GM18498 (cell line): Measurements from ENCODE around the gene RBFOX2.
"Not testable (repeated sequence)": the region's sequence is repeated elsewhere in the genome, so short reads cannot be mapped to it uniquely, and the experiment has no call there.

ENCODE experiments used
- ATAC-seq: cut with Tn5 transposase; IDR thresholded peaks from one replicate; pipeline ENCODE4 v1.9.1; 2021; ENCODE audit warnings: mild to moderate bottlenecking, moderate library complexity; ENCODE audit not compliant: unreplicated experiment

Gene RBFOX2

DNA sequence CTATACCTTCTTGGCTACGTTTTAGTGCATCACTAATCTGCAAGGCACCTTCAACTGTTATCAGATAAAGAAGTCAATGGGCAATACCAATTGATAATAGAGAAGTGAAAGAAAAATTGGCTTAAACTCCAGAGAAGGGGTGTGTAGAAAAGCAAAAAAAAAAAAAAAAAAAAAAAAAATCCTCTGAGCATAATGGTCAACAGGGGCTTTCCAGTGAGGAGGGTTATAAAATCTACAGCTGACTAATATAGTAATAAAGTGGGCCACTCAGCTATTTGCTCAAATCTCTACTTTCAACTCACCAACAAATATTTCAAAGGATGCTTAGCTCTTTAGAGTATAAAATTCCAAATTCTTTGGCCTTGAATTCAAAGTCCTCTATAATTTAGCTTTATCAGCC is 233.1 kb downstream of the RBFOX2 start:
- no peak for ATAC-seq

DNA sequence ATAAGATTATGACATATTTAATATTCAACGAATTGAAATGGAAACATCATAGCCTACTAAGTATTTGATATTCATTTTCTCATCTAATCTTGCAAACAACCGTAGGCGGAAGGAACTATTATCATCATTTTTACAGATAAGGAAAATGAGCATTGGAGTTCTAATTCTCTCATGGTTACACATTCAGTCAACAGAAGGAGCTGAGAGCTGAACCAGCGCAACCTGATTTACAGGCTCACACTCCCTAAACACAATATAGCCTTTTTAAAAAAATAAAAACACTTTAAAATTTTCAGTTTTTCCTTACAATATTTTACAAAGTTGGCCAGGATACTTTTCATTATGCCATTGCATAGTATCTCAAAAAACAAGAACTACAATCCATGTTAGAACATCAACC is 236.1 kb downstream of the RBFOX2 start:
- no peak for ATAC-seq

DNA sequence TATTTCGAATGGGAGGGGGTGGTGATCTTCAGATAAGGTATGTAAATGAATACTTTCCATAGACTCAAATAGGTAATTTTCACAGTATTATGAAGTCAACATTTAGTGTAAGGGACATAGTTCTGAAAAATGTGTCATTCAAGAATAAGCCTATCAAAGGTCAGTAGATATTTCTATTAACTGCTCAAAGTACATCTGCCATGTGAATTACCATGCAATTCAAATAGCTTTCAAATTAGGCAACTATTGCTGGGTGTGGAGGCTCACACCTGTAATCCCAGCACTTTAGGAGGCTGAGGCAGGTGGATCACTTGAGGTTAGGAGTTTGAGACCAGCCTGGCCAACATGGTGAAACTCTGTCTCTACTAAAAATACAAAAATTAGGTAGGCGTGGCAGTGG is 236.8 kb downstream of the RBFOX2 start:
- not testable (repeated sequence) for ATAC-seq

DNA sequence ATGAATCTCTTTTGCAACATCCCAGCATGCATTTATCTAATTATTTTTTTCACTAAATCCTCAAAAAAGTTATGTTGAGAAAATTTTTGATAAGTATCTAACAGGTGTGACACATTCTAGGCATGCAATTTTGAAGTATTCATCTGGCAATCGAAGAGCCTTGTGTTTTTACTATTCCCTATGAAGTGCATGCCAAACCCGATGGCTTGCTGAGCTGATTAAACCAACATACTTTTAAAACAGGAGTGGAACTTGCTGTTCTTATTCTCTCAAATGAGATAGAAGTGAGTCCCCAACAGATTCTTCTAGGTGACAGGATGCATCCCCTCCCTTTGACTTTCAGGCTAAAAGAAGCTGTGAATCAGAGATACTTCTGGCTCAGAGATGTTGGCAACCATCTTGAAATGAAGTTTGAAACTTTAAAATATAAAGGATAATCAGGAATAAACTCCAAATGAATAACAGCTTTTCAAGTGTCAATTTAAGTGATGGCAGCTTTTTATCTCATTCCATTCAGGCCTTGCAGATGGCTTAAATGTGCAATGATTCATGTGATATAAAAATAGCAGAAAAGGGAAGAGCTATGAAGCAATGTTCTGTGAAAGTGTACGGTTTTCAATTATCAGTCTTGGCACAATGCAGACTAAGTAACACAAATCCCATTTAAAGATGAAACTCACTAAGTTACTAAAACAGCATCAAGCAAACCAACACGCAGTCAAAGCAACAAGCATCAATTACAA is 243.3 kb downstream of the RBFOX2 start:
- no peak for ATAC-seq

DNA sequence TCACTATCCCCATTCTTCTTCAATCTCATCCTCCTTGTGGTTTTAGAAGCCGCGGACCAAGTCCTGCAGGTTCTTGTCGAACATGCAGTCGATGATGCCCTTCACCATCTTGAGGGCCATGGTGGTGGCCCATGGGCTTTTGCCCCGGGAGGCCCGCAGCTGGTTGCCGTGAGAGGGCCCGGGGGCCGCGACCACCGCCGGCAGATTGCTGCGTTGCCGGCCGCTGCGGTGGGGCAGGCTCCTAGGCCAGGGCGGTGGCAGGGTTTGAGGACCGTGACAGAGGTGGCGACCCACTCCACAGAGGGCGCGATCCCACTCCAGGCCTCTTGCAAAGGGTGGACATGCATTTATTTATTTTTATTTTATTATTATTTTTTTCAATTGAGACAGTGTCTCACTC is 244.0 kb downstream of the RBFOX2 start:
- ATAC-seq: no peak

DNA sequence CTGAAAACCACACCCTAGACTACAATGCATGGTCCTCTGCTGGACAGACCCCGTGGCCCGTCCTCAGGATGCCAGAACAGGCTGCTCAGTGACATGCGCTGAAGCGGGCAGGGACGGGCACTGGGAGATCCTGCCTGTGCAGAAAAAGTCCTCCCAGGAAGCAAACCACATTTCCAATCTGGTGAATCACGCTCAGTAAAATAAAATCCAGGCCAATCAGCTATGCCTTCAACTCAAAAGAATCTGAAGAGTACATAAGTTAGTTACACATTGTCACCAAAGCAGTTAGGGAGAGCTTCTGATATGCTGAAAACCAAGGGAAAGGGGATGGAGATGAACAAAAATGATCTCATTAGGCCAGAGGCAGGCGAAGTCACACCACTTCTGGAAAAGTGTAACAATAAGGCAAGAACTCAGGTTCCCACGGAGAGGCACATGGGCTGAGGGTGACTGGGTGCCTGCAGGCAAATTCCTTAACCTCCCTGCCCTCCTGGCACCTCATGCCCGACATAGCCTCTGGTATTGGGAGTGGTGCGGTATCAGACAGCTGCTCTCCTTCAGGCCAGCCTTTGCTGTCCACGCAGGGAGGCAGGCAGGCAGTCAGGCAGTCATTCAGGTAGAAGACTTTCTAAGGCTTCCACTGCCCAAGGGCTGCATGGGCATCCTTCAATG is 244.5 kb downstream of the RBFOX2 start:
- no peak for ATAC-seq

DNA sequence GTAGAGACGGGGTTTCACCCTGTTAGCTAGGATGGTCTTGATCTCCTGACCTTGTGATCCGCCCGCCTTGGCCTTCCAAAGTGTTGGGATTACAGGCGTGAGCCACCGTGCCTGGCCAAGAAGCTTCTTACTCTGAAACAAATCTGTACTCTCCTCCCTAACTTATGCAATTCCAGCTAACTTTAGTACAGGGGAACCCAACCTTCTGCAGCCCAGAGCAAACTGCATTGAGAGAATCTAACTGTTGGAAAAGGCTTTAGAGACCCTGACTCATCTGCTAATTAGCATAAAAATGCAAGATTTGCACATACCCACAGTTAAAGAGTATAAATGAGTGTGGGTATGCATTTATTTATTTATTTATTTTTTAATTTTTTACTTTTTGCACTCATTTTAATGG is 246.1 kb downstream of the RBFOX2 start:
- ATAC-seq: no peak

DNA sequence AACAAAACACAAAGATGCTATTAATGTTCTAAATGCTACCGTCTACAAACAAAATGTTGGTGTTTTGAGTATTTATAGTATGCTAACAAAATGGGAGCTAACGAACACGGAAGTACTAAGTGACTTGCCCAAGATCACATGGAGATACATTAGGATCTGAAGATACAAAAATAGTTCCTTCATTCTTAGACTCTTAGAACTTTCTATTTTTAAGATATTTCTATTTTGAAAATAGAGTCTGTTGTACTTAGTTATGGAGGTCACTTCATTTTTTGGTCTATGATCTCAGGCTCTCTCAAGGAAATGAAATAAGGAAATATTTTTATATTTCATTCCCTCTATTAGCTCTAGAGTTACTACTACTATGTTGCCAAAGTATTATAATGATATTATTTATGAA is 246.7 kb downstream of the RBFOX2 start:
- no peak for ATAC-seq

DNA sequence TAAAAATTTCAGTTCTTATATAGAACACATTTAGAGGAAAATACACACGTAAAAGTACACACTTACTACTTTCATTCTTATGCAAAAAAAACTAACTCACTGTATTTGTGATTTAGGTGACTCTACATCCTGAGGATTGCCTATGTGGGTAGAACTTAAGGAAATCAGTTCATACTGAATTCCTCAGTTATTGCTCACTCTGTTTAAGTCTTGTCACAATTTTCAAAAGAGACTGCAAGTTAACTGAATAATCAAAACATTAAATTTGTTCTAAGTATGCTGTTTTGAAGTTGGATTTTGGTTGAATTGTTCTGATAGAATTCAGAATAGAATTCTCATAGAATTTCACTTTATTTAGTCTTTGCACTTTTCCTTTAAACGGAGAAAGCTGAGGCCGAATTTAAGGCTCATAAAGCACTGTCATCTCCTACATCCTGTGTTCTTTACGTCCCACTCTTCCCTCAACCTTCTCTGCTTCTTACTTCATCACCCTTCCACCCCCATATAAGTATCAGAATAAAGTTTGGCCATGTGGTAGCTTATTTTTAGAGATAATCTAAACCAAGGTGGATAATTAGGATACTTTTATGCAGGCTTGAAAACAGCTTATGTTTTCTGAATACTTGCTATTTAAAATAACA is 251.2 kb downstream of the RBFOX2 start:
- no peak for ATAC-seq

DNA sequence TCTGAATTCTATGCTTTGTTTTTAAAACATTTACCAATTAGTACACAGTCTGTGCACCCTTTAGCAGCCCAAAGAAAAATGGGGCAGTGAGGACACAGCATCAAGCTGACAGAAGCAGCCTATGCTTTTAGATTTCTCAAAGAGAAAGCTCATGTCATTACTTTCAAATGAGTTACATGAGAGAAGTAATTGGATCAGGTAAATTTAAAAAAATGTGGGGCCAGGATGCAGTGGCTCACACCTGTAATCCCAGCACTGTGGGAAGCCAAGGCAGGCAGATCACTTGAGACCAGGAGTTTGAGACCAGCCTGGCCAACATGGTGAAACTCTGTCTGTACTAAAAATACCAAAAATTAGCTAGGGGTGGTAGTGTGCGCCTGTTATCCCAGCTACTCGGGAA is 253.3 kb downstream of the RBFOX2 start:
- no peak for ATAC-seq

DNA sequence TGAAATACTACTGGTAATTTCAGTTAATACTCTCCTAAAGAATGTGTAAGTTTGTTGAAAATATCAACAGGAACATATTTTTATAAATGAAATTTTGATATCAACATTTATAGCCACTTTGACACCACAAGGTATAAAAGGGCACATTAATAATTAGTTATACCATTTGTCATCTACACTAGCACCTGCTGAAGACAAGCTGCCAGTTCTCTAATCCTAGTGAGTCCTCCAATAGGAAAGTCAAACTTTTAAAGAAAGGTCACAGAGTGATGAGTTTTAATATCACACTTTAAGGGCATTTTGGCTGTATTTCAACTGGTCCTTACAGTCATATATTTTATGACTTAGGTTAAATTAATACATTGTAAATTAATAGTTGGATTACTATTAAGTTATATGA is 258.6 kb downstream of the RBFOX2 start:
- no peak for ATAC-seq

DNA sequence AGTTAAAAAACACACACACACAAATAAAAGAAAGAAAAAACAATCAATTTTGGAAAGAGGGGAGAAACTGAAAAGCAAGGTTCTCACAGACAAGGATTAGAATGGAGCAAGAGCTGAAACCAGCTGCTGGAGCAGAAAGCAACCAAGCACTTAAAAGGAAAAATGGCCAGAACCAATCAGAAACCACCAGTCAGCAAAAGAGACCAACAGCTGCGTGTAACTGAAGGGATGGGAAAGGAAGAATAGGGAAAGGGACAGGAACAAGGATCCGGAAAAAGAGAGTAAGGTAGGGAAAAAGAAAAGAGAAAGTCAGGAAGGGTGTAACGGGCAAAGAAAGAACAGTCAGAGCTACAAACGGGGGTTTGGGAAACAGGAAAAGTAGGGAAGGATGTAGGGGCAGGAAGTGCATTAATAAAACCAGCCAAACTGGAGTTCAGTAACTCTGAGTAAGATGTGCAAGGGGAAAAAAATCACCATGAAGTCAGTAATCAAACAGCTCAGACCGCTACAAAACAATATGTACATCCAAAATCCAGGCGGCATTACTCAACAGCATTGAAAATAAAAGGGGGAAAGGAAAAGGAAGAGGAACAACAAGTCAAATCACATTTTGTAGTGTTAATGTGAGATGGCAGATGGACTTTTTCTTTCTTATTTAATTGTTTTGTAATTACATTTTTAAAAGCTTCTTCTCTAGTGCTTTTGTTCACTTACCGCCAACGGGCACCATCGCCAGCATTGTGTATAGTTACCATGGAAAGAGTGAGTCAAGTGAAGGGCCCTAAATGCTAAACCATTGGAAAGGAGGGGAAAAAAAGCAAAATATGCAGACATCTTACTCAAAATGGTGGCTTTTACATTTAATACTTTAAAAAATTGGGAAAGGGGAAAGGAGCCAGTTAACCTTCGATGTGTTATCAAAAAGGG is 261.7 kb downstream of the RBFOX2 start:
- ATAC-seq: no peak

DNA sequence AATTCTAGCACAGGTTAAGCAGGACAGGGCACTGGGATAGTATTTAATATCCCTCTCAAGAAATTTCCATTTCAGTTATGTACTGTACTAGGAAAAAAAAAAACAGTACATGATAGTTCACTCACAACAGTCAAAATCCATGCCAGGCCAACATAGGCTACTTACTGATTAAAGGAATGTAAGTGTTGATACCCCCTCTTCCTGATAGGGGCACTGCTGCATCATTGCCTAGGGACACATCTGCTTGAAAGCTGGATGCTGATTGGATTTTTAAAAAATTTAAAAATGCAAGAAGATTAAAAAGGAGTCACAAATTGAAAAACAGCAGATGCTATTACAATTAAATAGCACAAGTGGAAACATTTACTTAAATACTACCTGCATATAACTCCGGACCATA is 267.6 kb downstream of the RBFOX2 start:
- ATAC-seq: no peak

DNA sequence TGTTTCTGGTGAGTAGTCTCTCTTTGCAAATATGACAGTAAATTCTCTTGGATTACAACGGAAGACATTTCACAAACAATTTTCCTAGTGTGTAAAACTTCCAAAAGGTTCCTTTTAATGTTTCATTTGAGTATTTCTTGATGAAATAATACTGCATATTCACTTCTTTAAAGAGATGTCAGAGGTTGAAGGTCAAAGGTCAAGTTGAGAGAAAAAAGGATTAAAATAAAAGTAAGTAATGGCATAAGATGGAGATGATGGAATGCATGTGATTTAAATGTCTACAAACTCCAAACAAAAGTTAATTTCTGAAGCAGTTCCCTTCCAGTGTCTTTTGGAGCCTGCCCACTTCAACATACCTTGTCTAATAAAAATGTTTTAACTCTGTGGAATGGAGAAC is 270.2 kb downstream of the RBFOX2 start:
- ATAC-seq: no peak

DNA sequence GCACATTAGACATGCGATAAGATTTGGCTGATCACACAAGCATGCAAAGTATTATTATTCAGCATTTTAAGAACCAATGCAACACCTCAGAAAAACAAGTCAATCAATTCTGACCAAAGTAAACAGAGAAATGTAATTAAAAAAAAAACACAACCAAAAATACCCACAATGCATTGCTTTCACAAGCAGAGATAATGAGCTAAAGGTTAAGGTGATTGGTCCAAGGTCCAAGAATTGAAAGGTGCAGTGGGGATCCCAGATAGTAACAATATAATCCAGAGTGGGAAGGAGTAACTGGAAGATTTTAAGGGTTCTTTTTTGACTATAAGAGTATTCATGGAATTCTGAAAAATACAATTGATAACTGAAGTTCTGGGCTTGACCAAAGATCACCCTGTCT is 271.9 kb downstream of the RBFOX2 start:
- ATAC-seq: no peak

DNA sequence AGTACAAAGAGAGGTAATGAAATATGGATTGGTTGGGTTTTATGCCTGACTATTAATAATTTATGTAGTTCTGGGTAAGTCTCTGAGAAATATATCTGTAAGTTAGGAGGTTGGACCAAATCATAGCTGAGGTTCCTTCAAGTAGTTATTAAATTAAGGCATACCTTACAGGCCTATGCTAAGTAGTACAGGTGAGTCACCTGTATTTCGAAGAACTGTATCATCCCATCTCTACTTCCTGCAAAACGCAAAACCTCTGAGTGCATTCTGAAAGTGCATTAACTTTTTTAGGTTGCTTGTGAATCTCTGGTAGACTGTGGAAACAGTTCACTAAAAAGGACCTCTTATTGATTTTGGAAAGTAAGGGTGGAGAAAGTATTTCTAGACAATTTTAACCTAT is 273.9 kb downstream of the RBFOX2 start:
- ATAC-seq: no peak

DNA sequence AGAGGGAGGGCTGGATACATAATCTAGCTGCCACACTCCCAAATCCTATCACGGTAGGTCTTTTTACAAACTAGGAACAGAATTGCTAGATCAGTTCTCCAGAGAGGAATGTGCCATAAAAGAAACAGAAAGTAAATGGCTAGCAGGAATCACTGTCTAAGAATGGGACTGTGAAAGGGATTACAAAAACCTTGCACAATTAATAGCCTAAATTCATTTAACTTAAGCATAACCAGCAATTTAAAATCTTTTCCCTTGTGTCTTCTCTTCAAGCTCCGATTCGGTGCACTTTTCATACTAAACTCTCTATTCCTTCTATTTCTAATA is 275.8 kb downstream of the RBFOX2 start:
- ATAC-seq: no peak

DNA sequence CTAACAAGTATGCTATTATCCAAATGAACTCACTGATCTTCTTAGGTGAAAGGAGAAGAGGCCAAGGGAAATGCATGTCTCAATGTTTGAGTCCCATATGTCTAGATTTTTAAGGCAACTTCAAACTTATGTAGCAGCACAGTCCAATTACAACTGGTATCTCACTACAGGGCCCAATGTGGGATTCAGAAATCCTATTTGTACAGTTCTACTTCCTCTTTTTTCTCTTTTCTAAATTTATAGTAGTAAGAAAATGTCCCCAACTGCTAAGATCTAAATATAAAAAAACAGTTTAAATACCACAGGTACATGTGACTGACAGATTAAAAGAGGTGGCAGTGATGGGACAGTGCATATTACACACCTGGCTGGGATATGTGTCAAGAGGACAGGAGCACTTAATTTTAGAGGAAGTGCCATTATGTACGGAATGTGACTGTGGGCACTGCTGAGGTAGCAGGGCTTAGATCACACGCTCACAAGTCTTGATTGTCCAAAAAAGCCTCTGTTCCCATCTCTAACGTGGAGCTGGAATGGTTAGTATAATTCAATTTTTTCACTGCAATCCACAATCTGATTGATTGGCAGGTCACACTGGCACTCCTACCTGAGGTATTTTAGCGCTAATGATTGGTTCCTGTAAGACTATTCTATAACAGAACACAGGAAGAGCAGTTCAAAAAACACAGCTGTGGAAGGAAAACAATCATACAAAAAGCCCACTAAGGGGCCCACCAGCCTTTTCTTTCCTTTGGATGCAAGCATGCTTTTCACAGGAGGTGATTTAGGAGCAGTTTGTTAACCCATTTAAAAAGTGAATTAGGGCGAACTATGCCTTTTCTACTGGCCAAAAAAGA is 276.4 kb downstream of the RBFOX2 start:
- no peak for ATAC-seq

DNA sequence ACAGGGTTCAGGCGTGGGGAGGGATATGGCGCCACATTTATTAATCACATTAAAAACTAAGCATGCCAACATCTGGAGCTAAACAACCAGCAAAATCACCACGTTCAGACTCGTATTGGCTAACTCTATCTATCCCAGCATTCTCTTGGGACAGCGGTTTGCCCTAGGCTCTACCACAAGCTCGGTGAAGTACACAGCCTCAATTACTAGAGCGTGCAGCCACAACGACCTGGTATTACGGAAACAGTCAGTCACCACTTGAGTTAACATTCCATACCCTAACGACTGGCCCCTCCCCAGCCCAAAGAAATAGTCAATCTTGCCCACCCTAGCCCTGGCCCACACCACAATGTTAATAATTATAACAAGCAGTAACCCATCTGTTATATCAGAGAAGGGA is 278.8 kb downstream of the RBFOX2 start:
- peak; percentile 81 for ATAC-seq

DNA sequence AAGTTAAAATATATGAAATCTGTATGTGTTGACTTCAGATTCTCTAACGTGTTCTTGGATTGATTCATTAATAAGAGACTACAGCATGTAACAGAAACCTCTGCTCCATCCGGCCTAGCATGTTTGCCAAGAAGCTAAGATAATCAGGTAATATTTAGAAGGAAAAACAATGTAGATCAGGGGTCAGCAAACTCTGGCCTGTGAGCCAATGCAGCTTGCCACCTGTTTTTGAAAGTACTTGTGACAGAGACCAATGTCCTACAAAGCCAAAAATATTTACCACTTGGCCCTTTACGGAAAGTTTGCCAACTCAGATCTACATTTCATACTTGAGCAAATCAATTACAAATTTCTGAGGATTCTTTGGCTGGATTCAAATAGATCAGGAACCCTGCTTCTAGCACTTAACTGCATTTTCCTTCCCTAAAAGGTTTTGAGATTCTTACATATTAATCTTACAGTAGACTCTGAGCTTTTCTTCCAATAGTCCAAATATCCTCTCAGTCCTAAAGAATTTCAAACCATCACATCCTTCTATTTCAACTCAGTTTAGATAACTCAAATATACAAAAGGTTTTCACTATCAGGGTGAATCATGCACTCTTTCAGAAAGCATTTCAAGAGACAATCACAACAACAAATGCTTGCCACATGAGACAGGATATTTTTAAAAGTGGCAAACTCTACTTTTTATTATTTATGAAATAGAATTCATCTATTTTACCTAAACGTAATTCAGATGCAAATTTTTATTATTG is 281.5 kb downstream of the RBFOX2 start:
- ATAC-seq: no peak
